Rectal smooth muscle tissue (tissue), 1 donor: ENCODE measurements around the gene HNRNPH3.
"Not testable (repeated sequence)": the region's sequence is repeated elsewhere in the genome, so short reads cannot be mapped to it uniquely, and the experiment has no call there.

ENCODE experiments used
- H3K27ac ChIP-seq: one replicate; pipeline ENCODE4 v1.7.0; 2013; ENCODE audit warnings: low read depth, low read length, inconsistent platforms
- H3K27me3 ChIP-seq: one replicate; pipeline ENCODE4 v1.7.0; 2013; ENCODE audit warnings: low read length; ENCODE audit not compliant: control insufficient read depth, insufficient read depth
- H3K36me3 ChIP-seq: one replicate; pipeline ENCODE4 v1.7.0; 2013; ENCODE audit warnings: low read length; ENCODE audit not compliant: control insufficient read depth, insufficient read depth
- H3K4me1 ChIP-seq: one replicate; pipeline ENCODE4 v1.7.0; 2013; ENCODE audit warnings: low read length; ENCODE audit not compliant: control insufficient read depth, insufficient read depth
- H3K4me3 ChIP-seq: one replicate; pipeline ENCODE4 v1.7.0; 2013; ENCODE audit warnings: low read length
- H3K9ac ChIP-seq: one replicate; pipeline ENCODE4 v1.7.0; 2013; ENCODE audit warnings: low read length

HNRNPH3 gene

GRCh38 chr10:68310531-68310930, 21.3 kb upstream of the HNRNPH3 start:
- H3K4me1 ChIP-seq = no peaks in the 10 kb centered on the region
- H3K9ac ChIP-seq = no peak overlapping the region
- H3K27me3 ChIP-seq = no peaks in the 10 kb centered on the region
- H3K36me3 ChIP-seq = no peaks in the 10 kb centered on the region
- H3K4me3 ChIP-seq = no peak overlapping the region
- no peak overlapping the region for H3K27ac ChIP-seq

GRCh38 chr10:68314930-68315329, 16.9 kb upstream of the HNRNPH3 start:
- not testable (repeated sequence) for H3K27me3 ChIP-seq, H3K4me1 ChIP-seq, H3K9ac ChIP-seq, H3K27ac ChIP-seq, H3K36me3 ChIP-seq, H3K4me3 ChIP-seq

- H3K27ac ChIP-seq = no peak overlapping the region
Observed at GRCh38 chr10:68315582-68315981, 16.3 kb upstream of the HNRNPH3 start.

GRCh38 chr10:68318331-68319059, 13.4 kb upstream of the HNRNPH3 start:
- Histone ChIP-seq H3K27me3 (no peaks in the 10 kb centered on the region), H3K27ac (no peak overlapping the region), H3K36me3 (no peaks in the 10 kb centered on the region)

More at GRCh38 chr10:68315582-68315981, 16.3 kb upstream of the HNRNPH3 start:
- H3K36me3 ChIP-seq = no peaks in the 10 kb centered on the region
- no peak overlapping the region for H3K4me3 ChIP-seq
- no peaks in the 10 kb centered on the region for H3K4me1 ChIP-seq
- H3K27me3 ChIP-seq = no peaks in the 10 kb centered on the region
- no peak overlapping the region for H3K9ac ChIP-seq

GRCh38 chr10:68324396-68324795, 7.5 kb upstream of the HNRNPH3 start:
- H3K4me1 ChIP-seq, H3K4me3 ChIP-seq, H3K36me3 ChIP-seq, H3K9ac ChIP-seq, H3K27ac ChIP-seq, H3K27me3 ChIP-seq: not testable (repeated sequence)

More at GRCh38 chr10:68318331-68319059, 13.4 kb upstream of the HNRNPH3 start:
- H3K9ac ChIP-seq = no peak overlapping the region
- no peaks in the 10 kb centered on the region for H3K4me1 ChIP-seq
- no peak overlapping the region for H3K4me3 ChIP-seq

GRCh38 chr10:68327889-68328786, 3.7 kb upstream of the HNRNPH3 start:
- Histone ChIP-seq H3K4me3 (no peak overlapping the region), H3K9ac (no peak overlapping the region), H3K27me3 (no peaks in the 10 kb centered on the region), H3K4me1 (no peaks in the 10 kb centered on the region), H3K27ac (peak overlapping the region; percentile 45), H3K36me3 (no peaks in the 10 kb centered on the region)

GRCh38 chr10:68329506-68329861, 2.4 kb upstream of the HNRNPH3 start:
- Histone ChIP-seq H3K36me3 (no peaks in the 10 kb centered on the region), H3K4me3 (no peak overlapping the region), H3K9ac (no peak overlapping the region), H3K27me3 (no peaks in the 10 kb centered on the region), H3K27ac (no peak overlapping the region), H3K4me1 (no peaks in the 10 kb centered on the region)

GRCh38 chr10:68330852-68331454, 911 bp upstream of the HNRNPH3 start:
- peak overlapping the region; percentile 86 for H3K27ac ChIP-seq
- peak overlapping the region; percentile 67 for H3K4me3 ChIP-seq
- peak overlapping the region; percentile 85 for H3K9ac ChIP-seq
- no peaks in the 10 kb centered on the region for H3K36me3 ChIP-seq
- peaks cover 6% of the 10 kb centered on the region for H3K4me1 ChIP-seq
- H3K27me3 ChIP-seq = no peaks in the 10 kb centered on the region

GRCh38 chr10:68332259-68333057, 594 bp downstream of the HNRNPH3 start, which contains the start of gene PBLD:
Gene PBLD, minus strand, starts transcription at chr10:68332928. Its CDS starts 26,084 bp downstream, at chr10:68306844.
- H3K27me3 ChIP-seq = no peaks in the 10 kb centered on the region
- no peaks in the 10 kb centered on the region for H3K36me3 ChIP-seq
- H3K4me3 ChIP-seq = peak within 1 kb of the TSS; percentile 67
- H3K9ac ChIP-seq = peak within 1 kb of the TSS; percentile 85
- peak within 1 kb of the TSS; percentile 86 for H3K27ac ChIP-seq
- peaks cover 15% of the 10 kb centered on the region for H3K4me1 ChIP-seq

GRCh38 chr10:68333058-68333395, 1.2 kb downstream of the HNRNPH3 start:
- Histone ChIP-seq H3K27ac (peak overlapping the region; percentile 86), H3K4me1 (peaks cover 19% of the 10 kb centered on the region)

GRCh38 chr10:68333440-68334431, 1.9 kb downstream of the HNRNPH3 start:
- Histone ChIP-seq H3K9ac (no peak overlapping the region), H3K4me3 (peak overlapping the region; percentile 67), H3K4me1 (peaks cover 19% of the 10 kb centered on the region), H3K27me3 (no peaks in the 10 kb centered on the region), H3K36me3 (no peaks in the 10 kb centered on the region), H3K27ac (peak overlapping the region; percentile 86)

More at GRCh38 chr10:68333058-68333395, 1.2 kb downstream of the HNRNPH3 start:
- no peaks in the 10 kb centered on the region for H3K36me3 ChIP-seq
- H3K27me3 ChIP-seq = no peaks in the 10 kb centered on the region
- H3K9ac ChIP-seq = peak overlapping the region; percentile 78
- H3K4me3 ChIP-seq = peak overlapping the region; percentile 67
